GM20431 (cell line): ENCODE measurements around the gene ZNF146.
"Not testable (repeated sequence)": the region's sequence is repeated elsewhere in the genome, so short reads cannot be mapped to it uniquely, and the experiment has no call there.

Experiments used
- in situ Hi-C: fragments of 300-500 bp; cut with MseI, MboI; formaldehyde crosslinking; loops from one replicate; pipeline ENCODE4 v1.15.0; 2020; ENCODE audit warnings: low sequenced_read_pairs; ENCODE audit not compliant: unreplicated experiment

ZNF146 gene

DNA sequence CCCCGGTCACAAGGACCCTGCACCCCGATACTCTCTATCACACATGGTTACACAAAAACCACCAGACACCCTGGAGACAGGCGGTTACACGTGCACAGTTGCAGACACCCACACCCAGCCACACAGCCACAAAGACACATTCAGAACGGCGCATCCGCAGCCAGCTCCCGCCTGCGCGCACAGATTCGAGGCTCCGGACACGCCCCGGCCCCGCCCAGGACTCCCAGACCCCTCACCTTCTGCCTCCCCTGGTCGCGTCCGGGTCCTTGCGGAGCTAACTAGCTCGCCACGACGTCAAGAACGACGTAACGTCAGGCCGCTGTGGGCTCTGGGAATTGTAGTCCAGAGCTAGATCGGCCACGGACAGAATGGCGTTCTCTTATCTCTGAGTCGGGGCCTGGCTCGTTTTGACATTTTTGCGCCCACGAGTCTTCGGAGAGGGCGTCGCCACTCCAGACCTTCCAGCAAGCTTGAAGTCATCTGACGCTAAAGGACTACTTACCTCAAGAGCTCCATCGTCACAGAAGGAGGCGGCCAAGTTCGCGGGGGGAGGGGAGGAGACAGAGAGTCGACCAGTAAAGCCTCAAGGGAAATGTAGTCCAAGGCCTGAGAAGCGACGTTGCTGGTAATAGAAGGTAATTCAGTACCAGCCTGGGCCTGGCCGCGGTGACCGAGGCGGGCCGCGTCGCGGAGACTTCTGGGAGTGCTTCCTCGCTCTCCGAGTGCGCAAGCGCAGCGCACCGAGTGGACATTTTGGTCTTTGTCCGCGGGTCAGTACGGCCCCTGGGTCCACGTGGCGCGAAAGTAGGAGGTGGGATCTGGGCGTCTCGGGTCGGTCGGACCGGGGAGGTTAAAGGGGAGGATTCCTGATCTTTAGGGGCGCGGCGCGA is at the start of gene ZNF146, which contains the start of gene ZNF565:
ZNF146 (plus strand) TSS at position 721 of the 890 bp plus-strand sequence. CDS start 21,335 bp downstream, outside the sequence.
ZNF565 (minus strand) TSS at position 280 of the 890 bp plus-strand sequence. CDS start 12,680 bp downstream, outside the sequence.
- in situ Hi-C loops: no loop called here

DNA sequence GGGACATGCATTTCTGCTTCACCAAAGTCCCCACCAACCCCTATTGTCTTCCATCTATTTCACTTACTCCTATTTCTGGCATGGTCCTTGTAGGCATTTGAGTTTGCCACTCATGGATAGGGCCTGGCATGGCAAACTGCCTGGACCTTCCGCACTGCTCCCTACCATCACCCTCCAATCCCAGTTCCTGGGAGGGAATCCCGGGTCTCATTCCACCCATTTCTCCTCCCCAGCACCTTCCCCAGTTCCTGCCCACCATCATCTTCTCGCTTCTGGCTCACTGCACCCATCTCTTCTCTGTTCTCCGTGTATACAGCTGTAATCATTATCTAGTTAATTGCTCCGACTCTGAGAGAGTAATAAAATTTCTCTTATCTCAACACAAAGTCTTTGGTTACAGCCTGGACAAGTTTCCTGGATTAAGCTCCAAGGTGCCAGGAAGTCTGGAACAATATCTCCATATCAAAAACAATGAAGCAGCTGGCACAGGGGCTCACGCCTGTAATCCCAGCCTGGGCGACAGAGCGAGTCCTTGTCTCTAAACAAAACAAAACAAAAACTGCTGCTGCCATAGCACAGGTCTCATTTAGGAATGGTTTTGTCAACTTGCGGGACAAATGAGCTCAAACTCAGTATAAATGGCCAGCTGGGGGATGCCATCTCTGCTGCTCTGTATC is 45.7 kb upstream of the ZNF146 start:
- in situ Hi-C loops: no loop called here

DNA sequence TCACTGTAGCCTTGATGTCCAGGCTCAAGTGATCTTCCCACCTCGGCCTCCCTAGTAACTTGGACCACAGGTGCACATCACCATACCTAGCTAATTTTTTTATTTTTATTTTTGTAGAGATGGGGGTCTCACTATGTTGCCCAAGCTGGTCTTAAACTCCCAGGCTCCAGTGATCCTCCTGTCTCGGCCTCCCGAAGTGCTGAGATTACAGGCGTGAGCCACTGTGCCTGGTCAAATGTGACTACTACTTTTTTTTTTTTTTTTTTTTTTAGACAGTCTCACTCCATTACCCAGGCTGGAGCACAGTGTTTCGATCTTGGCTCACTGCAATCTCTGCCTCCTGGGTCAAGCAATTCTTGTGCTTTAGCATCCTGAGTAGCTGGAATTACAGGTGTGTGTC is 42.1 kb upstream of the ZNF146 start:
- in situ Hi-C loops: loop anchor here (10.0 kb wide), 1 partner anchor 48 kb away; no protein-coding TSS in a partner anchor

DNA sequence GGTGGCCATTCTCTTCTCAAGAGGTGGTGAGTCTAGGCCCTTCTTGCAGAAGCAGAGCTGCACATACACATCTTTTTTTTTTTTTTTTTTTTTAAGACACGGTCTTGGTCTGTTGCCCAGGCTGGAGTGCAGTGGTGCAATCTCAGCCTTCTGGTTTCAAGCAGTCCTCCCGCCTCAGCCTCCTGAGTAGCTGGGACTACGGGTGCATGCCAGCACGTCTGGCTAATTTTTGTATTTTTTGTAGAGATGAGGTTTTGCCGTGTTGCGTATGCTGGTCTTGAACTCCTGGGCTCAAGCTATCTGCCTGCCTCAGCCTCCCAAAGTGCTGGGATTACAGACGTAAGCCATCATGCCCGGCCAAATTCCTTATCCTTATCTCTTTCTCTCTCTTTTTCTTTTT is 41.1 kb upstream of the ZNF146 start:
- in situ Hi-C loops: loop anchor here (10.0 kb wide), 1 partner anchor 49 kb away; no protein-coding TSS in a partner anchor

DNA sequence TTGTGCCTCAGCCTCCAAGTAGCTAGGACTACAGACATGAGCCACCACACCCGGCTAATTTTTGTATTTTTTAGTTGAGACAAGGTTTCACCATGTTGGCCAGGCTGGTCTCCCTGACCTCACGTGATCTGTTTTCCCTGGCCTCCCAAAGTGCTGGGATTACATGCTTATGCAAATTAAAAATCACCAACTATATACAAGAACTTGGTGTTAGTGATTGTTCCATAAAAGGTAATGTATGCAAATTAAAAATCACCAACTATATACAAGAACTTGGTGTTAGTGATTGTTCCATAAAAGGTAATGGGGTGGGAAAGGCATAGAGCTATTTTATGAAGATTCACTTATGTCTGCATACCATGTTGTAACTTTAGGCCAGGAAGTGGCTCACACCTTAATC is 35.8 kb upstream of the ZNF146 start:
- in situ Hi-C loops: loop anchor here (10.0 kb wide), 1 partner anchor 54 kb away; no protein-coding TSS in a partner anchor

DNA sequence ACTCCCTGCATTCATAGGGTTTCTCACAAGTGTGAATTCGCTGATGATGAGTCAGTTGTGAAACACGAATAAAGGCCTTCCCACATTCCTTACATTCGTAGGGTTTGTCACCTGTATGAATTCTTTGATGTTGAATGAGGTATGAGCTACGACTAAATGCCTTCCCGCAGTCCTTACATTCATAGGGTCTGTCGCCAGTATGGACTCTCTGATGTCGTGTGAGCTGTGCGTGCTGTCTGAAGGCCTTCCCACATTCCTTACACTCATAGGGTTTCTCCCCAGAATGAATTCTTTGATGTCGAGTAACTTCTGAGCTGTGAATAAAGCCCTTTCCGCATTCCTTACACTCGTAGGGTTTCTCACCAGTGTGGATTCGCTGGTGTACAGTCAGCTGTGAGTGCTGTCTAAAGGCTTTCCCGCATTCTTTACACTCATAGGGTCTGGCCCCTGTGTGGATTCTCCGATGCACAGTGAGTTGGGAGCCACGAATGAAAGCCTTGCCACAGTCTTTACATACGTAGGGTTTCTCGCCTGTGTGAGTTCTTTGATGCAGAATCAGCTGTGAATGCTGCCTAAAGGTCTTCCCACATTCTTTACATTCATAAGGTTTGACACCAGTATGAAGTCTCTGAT is 32.2 kb upstream of the ZNF146 start:
- in situ Hi-C loops: no loop called here

DNA sequence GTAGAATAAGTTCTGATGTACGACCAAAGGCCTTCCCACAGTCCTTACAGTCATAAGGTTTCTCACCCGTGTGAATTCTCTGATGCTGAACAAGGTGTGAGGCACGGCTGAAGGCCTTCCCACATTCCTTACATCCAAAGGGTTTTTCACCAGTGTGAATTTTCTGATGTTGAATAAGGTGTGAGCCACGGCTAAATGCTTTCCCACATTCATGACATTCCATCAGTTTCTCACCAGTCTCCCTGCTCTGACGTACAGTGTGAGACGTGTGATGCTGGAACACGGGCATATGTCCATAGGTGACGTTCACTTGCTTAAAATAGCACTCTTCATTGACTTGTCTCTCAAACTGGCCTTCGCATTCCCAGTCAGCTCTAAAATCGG is 31.7 kb upstream of the ZNF146 start:
- in situ Hi-C loops: no loop called here

DNA sequence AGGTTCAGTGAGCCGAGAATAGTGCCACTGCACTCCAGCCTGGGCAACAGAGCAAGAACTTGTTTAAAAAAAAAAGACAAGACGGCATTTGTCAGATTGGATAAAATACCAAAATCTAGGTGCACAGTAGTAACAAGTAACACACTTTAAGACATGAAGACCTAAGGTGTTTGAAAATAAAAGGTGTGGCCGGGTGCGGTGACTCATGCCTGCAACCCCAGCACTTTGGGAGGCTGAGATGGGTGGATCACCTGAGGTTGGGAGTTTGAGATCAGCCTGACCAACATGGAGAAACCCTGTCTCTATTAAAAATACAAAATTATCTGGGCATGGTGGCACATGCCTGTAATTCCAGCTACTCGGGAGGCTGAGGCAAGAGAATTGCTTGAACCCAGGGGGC is 28.2 kb upstream of the ZNF146 start:
- in situ Hi-C loops: not testable (repeated sequence)

DNA sequence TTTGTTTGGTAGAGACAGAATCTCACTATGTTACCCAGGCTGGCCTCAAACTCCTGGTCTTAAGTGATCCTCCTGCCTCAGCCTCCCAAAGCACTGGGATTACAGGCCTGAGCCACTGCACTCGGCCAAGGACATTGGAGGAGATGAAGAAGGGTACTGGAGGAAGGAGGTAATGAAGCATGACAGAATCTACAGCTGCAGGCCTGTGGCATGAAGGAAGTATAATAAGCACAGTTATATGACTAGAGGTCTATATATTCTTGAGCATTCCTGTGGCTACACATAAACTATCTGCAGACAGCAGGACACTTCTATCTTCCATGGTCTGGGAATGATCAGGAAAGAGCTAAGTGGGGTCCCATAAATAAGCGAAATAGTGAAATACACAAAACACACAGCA is 18.7 kb upstream of the ZNF146 start:
- in situ Hi-C loops: no loop called here

DNA sequence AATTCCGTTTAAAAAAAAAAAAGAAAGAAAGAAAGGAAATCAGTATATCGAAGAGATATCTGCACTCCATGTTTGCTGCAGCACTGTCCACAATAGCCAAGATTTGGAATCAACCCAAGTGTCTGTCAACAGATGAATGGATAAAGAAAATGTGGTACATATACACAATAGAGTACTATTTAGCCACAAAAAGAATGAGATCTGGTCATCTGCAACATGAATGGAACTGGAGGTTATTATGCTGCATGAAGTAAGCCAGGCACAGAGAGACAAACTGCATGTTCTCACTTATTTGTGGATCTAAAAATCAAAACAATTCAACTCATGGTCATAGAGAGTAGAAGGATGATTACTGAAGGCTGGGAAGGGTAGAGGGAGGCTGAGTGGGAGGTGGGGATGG is 16.8 kb upstream of the ZNF146 start:
- in situ Hi-C loops: no loop called here

DNA sequence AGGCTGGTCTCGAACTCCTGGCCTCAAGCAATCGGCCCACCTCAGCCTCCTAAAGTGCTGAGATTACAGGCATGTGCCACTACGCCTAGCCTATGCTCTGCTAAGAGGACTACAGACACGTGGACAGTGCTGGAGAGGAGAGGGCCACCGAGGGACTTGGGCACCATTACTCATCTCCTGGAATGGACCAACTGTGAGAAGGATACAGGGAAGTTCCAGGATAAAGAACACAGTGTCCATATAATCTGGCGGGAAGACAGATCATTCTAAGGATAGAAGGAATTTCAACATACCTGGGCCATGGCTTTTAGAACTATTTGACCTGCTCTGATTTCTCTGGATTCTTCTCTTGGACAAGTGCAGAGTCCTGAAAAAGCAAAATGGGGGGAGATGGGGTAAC is 13.2 kb upstream of the ZNF146 start:
- in situ Hi-C loops: no loop called here

DNA sequence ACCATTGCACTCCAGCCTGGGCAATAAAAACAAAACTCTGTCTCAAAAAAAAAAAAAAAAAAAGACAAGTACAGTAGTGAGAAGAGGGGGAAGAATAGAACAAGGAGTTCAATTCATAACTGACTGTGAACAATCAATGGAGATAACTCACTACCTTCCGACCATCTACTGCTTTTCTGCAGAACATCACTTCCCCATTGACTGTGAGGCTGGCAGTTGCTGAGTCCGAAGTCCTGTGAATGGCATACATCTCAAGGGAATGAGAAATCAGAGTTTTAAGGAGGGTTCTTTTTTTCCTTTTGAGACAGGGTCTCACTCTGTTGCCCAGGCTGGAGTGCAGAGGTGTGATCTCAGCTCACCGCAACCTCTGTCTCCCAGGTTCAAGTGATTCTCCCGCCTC is 11.6 kb upstream of the ZNF146 start:
- in situ Hi-C loops: no loop called here

DNA sequence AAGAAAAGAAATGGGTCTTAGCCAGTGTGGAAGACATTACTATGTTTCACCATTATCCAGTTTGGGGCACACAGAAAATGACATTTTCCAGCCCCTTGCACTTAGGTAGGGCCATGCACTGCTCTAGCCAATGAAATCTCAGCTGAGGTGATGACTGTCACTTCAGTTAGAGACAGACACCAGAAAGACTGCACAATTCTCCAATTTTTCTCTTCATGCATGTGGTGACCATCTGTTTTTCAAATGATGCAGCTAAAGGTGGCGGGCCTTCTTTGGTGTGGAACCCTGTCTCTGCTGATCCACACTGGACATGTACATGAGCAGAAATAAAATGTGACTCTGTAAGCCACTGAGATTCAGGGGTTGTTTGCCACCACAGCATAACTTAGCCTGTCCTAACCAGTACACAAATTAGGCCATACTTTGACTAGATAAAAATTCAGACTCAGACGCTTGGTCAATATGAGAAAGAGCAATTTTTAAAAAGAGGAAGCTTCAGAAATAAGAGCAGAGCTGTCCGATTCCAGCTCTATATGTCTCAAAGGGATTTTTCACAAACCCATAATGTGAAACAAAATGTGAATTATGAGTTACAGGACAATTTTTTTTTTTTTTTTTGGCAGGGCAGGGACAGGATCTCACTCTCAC is 7.2 kb upstream of the ZNF146 start:
- in situ Hi-C loops: no loop called here

DNA sequence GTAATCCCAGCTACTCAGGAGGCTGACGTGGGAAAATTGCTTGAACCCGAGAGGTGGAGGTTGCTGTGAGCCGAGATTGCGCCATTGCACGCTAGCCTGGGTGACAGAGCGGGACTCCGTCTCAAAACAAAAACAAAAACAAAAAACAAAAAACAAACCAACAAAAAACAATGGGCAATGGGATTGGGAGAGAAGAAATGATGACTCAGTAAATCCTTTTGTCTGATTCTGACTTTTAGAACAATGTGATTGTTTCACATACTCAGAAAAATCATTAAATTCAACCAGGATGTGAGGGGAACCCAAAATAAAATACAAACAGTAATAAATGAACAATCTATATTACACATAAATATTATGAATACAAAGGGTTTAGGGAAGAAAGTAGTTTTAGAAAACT is 5.5 kb upstream of the ZNF146 start:
- in situ Hi-C loops: no loop called here

DNA sequence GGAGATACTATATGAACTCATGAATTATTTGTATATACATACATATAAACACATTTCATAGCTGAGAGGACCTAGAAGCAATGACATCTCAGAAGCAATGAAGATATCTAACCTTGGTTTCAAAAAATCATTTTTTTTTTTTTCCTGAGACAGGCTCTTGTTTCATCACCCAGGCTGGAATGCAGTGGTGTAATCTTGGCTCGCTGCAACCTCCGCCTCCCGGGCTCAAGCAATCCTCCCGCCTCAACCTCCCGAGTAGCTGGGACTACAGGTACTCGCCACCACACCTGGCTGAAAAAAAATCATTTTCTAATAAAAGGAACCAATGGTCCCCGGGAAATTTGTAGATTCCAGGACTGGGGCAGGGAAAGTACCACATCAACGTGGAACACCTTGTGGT is 4.4 kb upstream of the ZNF146 start:
- in situ Hi-C loops: no loop called here

DNA sequence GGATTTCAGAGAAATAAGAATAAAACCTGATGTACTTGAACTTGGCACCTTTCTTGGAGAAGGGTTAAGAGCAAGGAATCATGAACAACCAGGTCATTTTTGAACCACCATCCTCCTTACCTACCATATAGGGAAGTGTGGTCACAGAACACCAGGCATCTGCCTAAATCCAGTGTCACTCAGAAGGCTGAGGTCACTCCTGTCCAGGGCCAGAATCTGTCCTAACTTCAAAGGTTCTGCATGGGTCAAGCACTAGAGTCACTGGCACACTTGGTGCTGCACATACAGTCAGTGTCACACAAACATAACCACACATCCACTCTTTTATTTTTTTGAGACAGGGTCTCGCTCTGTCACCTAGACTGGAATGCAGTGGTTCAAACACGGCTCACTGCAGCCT is 2.0 kb upstream of the ZNF146 start:
- in situ Hi-C loops: no loop called here

DNA sequence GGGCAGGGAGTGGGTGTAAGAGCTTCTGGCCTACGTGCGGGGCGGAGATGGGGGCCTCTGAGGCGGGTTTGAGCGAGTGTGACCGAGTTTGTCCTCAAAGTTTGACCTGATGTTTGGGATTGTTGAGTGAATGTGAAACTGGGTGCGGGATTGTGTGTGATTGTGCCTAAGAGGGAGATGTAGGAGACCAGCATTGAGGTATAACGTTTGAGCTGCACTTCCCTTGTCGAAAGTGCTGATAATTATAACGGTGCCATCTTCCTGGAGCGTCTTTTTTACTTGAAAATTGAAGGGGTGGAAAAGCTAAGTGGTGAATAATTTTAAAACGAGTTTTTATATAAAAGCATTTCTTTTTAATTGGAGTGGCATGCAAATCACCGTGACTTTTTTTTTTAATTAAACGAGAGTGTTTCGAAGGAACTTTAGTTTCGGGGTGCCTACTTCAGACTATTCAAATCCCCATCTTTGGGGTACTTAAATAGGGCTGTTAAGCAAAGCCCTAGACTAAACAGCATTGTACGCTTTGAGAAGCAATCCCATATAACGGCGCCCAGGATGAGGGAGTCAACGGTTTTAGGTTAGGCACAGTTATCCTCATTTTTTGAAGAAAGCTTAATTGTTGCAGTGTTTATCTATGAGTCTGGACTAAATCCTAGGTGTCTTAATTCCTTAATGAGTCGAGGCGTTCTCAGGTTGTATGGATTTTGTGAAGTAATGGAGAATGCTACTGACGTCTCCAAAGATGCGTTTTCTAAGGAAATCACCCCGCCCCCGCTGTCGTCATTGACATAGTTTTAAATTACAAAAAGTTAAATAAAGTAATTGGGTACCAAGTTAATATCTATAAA is 594 bp downstream of the ZNF146 start:
- in situ Hi-C loops: no loop called here

DNA sequence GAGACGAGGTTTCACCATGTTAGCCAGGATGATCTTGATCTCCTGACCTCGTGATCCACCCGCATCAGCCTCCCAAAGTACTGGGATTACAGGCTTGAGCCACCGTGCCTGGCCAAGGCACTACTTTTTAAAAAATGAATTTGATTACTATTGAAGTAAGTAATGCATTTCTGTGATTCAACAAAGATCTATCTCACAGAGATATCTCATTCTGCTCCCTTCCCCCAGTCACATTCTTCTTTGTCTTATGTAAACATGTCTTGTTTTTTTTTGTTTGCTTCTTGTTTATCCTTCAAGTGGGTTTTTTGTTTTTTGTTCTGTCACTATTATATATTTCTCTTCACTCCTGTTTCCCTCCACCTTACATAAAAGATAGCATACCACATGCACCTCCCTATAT is 6.6 kb downstream of the ZNF146 start:
- in situ Hi-C loops: no loop called here

DNA sequence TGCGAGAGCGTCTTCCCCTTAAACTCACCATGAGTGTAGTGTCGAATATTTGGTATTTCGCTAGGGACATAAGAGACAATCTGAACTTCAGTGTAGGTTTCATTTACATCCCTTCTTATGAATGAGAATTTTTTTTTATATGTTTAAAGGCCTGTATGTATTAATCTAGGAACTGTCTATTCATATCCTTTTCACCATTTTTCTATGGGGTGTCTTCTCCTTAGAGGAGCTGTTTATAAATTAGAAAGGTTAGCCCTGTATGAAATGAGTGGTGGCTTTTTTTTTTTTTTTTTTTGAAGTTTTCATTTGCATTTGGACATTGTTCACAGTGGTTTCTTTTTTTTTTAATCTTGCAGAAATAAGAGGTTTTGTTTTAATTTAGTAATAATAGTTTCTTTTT is 7.6 kb downstream of the ZNF146 start:
- in situ Hi-C loops: no loop called here
